Measurements from ENCODE around the gene PTPRU.

The PTPRU gene

GRCh38 chr1:29260531-29260930, 24.2 kb downstream of the PTPRU start:
- no peak for TF ChIP-seq SIN3A (IDR thresholded peaks at IDR 0.05; ENCODE audit: borderline replicate concordance, insufficient read depth, low read length)
- TF ChIP-seq TAF1 (IDR thresholded peaks at IDR 0.05; ENCODE audit: borderline replicate concordance, insufficient read depth, low read length) = no peak
- no peak for TF ChIP-seq FOXP2 (optimal IDR thresholded peaks at IDR 0.05; ENCODE audit: borderline replicate concordance, extremely low read depth, extremely low read length, insufficient read depth)
- TF ChIP-seq, protein P1, sequence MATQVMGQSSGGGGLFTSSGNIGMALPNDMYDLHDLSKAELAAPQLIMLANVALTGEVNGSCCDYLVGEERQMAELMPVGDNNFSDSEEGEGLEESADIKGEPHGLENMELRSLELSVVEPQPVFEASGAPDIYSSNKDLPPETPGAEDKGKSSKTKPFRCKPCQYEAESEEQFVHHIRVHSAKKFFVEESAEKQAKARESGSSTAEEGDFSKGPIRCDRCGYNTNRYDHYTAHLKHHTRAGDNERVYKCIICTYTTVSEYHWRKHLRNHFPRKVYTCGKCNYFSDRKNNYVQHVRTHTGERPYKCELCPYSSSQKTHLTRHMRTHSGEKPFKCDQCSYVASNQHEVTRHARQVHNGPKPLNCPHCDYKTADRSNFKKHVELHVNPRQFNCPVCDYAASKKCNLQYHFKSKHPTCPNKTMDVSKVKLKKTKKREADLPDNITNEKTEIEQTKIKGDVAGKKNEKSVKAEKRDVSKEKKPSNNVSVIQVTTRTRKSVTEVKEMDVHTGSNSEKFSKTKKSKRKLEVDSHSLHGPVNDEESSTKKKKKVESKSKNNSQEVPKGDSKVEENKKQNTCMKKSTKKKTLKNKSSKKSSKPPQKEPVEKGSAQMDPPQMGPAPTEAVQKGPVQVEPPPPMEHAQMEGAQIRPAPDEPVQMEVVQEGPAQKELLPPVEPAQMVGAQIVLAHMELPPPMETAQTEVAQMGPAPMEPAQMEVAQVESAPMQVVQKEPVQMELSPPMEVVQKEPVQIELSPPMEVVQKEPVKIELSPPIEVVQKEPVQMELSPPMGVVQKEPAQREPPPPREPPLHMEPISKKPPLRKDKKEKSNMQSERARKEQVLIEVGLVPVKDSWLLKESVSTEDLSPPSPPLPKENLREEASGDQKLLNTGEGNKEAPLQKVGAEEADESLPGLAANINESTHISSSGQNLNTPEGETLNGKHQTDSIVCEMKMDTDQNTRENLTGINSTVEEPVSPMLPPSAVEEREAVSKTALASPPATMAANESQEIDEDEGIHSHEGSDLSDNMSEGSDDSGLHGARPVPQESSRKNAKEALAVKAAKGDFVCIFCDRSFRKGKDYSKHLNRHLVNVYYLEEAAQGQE (IDR thresholded peaks at IDR 0.05; ENCODE audit: insufficient read depth in 1 of 2, low read depth in 2 of 2, low read length in 2 of 2) = no peak
- no peak for TF ChIP-seq POLR2AphosphoS5 (IDR thresholded peaks at IDR 0.05; ENCODE audit: low read depth, low read length)

GRCh38 chr1:29264773-29265389, 28.6 kb downstream of the PTPRU start:
- TF ChIP-seq SIN3A (IDR thresholded peaks at IDR 0.05; ENCODE audit: borderline replicate concordance, insufficient read depth, low read length) (no peak), FOXP2 (optimal IDR thresholded peaks at IDR 0.05; ENCODE audit: borderline replicate concordance, extremely low read depth, extremely low read length, insufficient read depth) (no peak), TAF1 (IDR thresholded peaks at IDR 0.05; ENCODE audit: borderline replicate concordance, insufficient read depth, low read length) (no peak), POLR2AphosphoS5 (IDR thresholded peaks at IDR 0.05; ENCODE audit: low read depth, low read length) (no peak)
- TF ChIP-seq, protein P1 (IDR thresholded peaks at IDR 0.05; ENCODE audit: insufficient read depth in 1 of 2, low read depth in 2 of 2, low read length in 2 of 2) = no peak

- TF ChIP-seq FOXP2 (optimal IDR thresholded peaks at IDR 0.05; ENCODE audit: borderline replicate concordance, extremely low read depth, extremely low read length, insufficient read depth) (no peak), TAF1 (IDR thresholded peaks at IDR 0.05; ENCODE audit: borderline replicate concordance, insufficient read depth, low read length) (no peak), SIN3A (IDR thresholded peaks at IDR 0.05; ENCODE audit: borderline replicate concordance, insufficient read depth, low read length) (no peak), POLR2AphosphoS5 (IDR thresholded peaks at IDR 0.05; ENCODE audit: low read depth, low read length) (no peak)
- TF ChIP-seq, protein P1 (IDR thresholded peaks at IDR 0.05; ENCODE audit: insufficient read depth in 1 of 2, low read depth in 2 of 2, low read length in 2 of 2) = no peak
Observed at GRCh38 chr1:29266912-29267311, 30.6 kb downstream of the PTPRU start.

- TF ChIP-seq SIN3A (IDR thresholded peaks at IDR 0.05; ENCODE audit: borderline replicate concordance, insufficient read depth, low read length) (no peak), TAF1 (IDR thresholded peaks at IDR 0.05; ENCODE audit: borderline replicate concordance, insufficient read depth, low read length) (no peak), POLR2AphosphoS5 (IDR thresholded peaks at IDR 0.05; ENCODE audit: low read depth, low read length) (no peak), FOXP2 (optimal IDR thresholded peaks at IDR 0.05; ENCODE audit: borderline replicate concordance, extremely low read depth, extremely low read length, insufficient read depth) (no peak)
- TF ChIP-seq, protein P1 (IDR thresholded peaks at IDR 0.05; ENCODE audit: insufficient read depth in 1 of 2, low read depth in 2 of 2, low read length in 2 of 2) = no peak
Observed at GRCh38 chr1:29267321-29268070, 31.2 kb downstream of the PTPRU start.
